Chondrocyte (in vitro differentiated cells): ENCODE measurements around the gene SLC17A7. TPM values are rescaled to one million over a fixed set of nuclear protein-coding genes. Genes with fewer than 3 reads are reported as not detected.
A peak's percentile ranks its signal among the peaks of the same experiment; 100 is the strongest.
"Not testable (repeated sequence)": the region's sequence is repeated elsewhere in the genome, so short reads cannot be mapped to it uniquely, and the experiment has no call there.

ENCODE experiments used
- DNase-seq: peaks from one replicate; pipeline ENCODE4 v3.0.0; 2021; ENCODE audit warnings: mixed read lengths, low spot score
- H3K27ac Mint-ChIP-seq: one replicate; pipeline ENCODE4 v1.8.0; 2021; ENCODE audit warnings: mild to moderate bottlenecking, moderate library complexity, mixed read lengths; ENCODE audit not compliant: unreplicated experiment
- H3K27me3 Mint-ChIP-seq: 2 replicates; pipeline ENCODE4 v1.8.0; 2021; ENCODE audit warnings: low read depth, mixed read lengths
- H3K36me3 Mint-ChIP-seq: 2 replicates; pipeline ENCODE4 v1.8.0; 2021; ENCODE audit warnings: low read depth, mixed read lengths
- H3K4me1 Mint-ChIP-seq: 2 replicates; pipeline ENCODE4 v1.8.0; 2021; ENCODE audit warnings: low read depth, mild to moderate bottlenecking, mixed read lengths
- H3K4me3 Mint-ChIP-seq: one replicate; pipeline ENCODE4 v1.8.0; 2021; ENCODE audit warnings: mild to moderate bottlenecking, moderate library complexity, mixed read lengths; ENCODE audit not compliant: unreplicated experiment
- H3K9me3 Mint-ChIP-seq: 2 replicates; pipeline ENCODE4 v1.8.0; 2021; ENCODE audit warnings: low read depth, mixed read lengths
- total RNA-seq: library from RNA; stranded (reverse); gene quantifications from 3 replicates; pipeline ENCODE4 v1.2.1, GENCODE V29; 2021
- TF ChIP-seq, protein P1 (sequence below): fragments of 200-600 bp; sonication (generic); IDR thresholded peaks from 2 replicates; pipeline ENCODE4 v1.5.0; 2021; ENCODE audit warnings: antibody characterized with exemption, mild to moderate bottlenecking, moderate library complexity

SLC17A7 gene
- total RNA-seq, 1 donor from 2014 or later: 0.47 TPM

- Mint-ChIP-seq H3K4me1 (peaks cover 24% of the 10 kb centered on the region), H3K27ac (no peak overlapping the region), H3K27me3 (no peaks in the 10 kb centered on the region), H3K36me3 (peaks cover 3% of the 10 kb centered on the region), H3K4me3 (no peak overlapping the region), H3K9me3 (no peaks in the 10 kb centered on the region)
- TF ChIP-seq, protein P1, sequence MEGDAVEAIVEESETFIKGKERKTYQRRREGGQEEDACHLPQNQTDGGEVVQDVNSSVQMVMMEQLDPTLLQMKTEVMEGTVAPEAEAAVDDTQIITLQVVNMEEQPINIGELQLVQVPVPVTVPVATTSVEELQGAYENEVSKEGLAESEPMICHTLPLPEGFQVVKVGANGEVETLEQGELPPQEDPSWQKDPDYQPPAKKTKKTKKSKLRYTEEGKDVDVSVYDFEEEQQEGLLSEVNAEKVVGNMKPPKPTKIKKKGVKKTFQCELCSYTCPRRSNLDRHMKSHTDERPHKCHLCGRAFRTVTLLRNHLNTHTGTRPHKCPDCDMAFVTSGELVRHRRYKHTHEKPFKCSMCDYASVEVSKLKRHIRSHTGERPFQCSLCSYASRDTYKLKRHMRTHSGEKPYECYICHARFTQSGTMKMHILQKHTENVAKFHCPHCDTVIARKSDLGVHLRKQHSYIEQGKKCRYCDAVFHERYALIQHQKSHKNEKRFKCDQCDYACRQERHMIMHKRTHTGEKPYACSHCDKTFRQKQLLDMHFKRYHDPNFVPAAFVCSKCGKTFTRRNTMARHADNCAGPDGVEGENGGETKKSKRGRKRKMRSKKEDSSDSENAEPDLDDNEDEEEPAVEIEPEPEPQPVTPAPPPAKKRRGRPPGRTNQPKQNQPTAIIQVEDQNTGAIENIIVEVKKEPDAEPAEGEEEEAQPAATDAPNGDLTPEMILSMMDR: no peak
- no peak for DNase-seq
These were observed 7.1 kb upstream of the SLC17A7 start for GRCh38 chr19:49448432-49448786.

DNA sequence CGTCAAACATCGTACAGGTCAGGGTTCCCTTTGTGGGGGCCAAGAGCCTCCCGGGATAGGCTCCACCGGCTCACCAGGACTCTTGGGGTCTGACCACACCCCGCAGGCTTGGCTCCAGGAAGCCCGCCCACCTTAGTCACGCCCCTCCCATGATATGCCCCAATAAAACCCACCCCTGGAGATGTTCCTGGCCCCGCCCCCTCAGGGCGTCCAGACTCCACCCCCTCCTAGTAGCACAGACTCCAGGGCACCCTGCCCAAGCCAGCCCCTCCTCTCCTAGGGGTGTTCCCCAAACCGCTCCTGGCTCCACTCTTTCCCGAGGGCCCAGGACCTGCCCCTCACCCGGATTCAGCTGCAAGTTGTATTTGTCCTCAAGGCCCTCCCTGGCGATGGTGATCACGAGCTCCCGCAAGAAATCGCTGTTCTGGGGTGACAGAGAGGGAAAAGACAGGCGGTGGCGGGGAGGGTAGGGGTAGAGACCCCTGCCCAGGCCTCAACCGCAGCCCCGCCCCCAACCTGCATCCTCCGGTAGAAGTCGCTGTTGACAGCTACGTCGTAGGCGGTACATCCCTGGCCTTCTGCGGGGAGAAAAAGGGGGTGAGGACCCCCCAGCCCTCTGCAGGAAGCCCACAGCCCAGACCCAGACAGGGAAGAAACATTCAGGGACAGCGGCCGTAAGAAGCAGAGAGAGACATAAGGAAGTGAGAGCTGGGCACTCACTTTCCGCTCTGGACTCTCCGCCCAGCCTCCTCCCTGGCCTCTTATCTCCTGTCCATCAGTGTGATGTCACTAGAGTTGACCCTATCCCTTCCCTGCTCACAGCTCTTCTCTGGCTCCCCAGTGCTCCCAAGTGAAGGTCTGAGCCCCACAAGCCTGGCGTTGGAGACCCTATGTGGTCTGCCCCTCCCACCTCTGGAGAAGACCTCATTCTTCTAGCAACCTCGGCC lies 6.4 kb upstream of the SLC17A7 start:
- Mint-ChIP-seq H3K4me1 (peaks cover 21% of the 10 kb centered on the region), H3K27me3 (no peaks in the 10 kb centered on the region), H3K4me3 (no peak overlapping the region), H3K27ac (no peak overlapping the region), H3K9me3 (no peaks in the 10 kb centered on the region), H3K36me3 (peaks cover 3% of the 10 kb centered on the region)
- TF ChIP-seq, protein P1: no peak
- no peak for DNase-seq

DNA sequence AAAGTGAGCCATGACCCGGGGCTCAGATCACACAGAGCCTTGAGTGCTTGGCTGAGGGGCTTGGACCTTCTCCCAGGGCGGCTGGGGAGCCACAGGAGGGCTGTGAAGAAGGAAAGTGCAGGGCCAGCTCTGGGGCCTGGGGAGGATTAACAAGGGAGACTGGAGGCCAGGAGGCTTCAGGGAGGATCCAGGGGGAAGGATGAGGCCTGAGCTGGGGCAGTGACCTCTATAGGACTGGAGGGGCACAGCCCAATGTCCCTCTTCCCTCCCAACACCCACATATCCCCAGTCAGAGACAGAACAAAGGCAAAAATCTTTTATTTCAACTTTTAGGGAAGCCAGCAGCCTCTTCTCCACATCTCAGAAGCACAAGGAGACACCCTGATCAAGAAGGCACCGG lies 4.7 kb upstream of the SLC17A7 start:
- TF ChIP-seq, protein P1: no peak
- no peak overlapping the region for H3K27ac Mint-ChIP-seq
- peaks cover 3% of the 10 kb centered on the region for H3K36me3 Mint-ChIP-seq
- H3K4me1 Mint-ChIP-seq: peaks cover 21% of the 10 kb centered on the region
- no peak overlapping the region for H3K4me3 Mint-ChIP-seq
- no peaks in the 10 kb centered on the region for H3K9me3 Mint-ChIP-seq
- DNase-seq: no peak
- peaks cover 12% of the 10 kb centered on the region for H3K27me3 Mint-ChIP-seq

DNA sequence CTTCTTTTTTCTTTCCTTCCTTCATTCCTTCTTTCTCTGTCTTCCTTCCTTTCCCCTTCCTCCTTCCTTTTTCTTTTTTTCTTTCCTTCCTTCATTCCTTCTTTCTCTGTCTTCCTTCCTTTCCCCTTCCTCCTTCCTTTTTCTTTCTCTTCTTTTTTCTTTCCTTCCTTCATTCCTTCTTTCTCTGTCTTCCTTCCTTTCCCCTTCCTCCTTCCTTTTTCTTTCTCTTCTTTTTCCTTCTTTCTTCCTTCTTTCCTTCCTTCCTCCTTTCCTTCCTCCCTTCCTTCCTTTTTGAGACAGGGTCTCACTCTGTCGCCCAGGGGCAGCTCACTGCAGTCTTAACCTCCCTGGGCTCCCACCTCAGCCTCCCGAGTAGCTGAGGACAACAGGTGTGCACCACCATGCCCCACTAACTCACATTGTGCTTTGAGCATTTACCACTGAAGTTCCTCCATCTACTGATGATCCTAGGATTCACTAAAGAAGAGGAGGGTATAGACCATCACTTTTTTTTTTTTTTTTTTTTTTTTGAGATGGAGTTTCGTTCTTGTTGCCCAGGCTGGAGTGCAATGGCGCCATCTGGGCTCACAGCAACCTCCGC lies 2.9 kb upstream of the SLC17A7 start:
- peaks cover 30% of the 10 kb centered on the region for H3K27me3 Mint-ChIP-seq
- H3K36me3 Mint-ChIP-seq, DNase-seq, H3K9me3 Mint-ChIP-seq: not testable (repeated sequence)
- peak overlapping the region; percentile 5 for H3K27ac Mint-ChIP-seq
- H3K4me1 Mint-ChIP-seq: peaks cover 21% of the 10 kb centered on the region
- peak overlapping the region; percentile 76 for H3K4me3 Mint-ChIP-seq

GRCh38 chr19:49443366-49444099 lies 2.2 kb upstream of the SLC17A7 start:
- Mint-ChIP-seq H3K4me3 (peak overlapping the region; percentile 76), H3K36me3 (no peaks in the 10 kb centered on the region), H3K27me3 (peaks cover 36% of the 10 kb centered on the region), H3K9me3 (no peaks in the 10 kb centered on the region), H3K4me1 (peaks cover 21% of the 10 kb centered on the region), H3K27ac (peak overlapping the region; percentile 87)
- TF ChIP-seq, protein P1: peak; percentile 97
- DNase-seq: peak; percentile 97
